ENCODE results near the gene SULT2A1.

GRCh38 chr19:47853003-47853402, 33.1 kb downstream of the SULT2A1 start:
- TF ChIP-seq CTCF (IDR thresholded peaks at IDR 0.05) (no peak), EZH2 (IDR thresholded peaks at IDR 0.05) (no peak)

Measured in neural progenitor cell (in vitro differentiated cells).